ENCODE measurements around the gene TWIST2. TPM values are rescaled to one million over a fixed set of nuclear protein-coding genes. Genes with fewer than 3 reads are reported as not detected.

Gene TWIST2
- polyA plus RNA-seq, 3 donors: 0.43 to 0.49 (median 0.43) TPM

DNA sequence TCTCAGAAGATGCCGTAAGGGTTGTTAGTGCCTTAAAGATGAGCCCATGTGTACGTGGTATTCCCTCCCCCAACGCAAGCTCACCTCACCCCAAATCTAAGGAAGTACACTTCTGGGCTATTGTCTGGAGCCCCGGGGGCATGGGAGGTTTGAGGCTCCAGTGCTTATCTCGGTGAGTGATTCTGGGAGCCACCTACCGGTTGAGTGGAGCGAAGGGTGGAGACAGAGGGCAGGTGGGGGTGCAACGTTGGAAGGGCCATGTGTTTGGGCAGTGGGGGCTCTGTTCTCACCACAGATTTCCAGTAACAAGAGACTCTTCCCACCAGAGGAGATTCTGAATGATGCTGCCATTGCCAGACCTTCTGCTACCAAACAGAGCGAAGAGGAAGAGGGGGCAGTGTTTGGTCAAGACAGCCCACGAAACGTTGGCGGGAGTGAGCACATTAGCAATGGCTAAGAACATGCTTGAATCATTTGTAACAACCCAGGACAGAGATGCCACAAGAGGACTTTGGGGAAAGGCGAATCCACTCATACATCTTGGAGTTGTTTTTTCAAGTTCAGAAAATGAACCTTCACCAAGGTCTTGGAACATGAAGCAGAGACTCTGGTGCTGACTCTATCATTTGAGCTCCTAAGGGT is 38.7 kb downstream of the TWIST2 start:
- peaks cover 5 to 20% (median 8%) of the 10 kb centered on the region in 3 donors for H3K27me3 Mint-ChIP-seq (ENCODE audit: low read depth in 3 of 3)
- H3K4me3 ChIP-seq (replicated peaks in 1 of 3; ENCODE audit: low read depth in 2 of 3, low read length in 3 of 3): no peak overlapping the region
- intact Hi-C loops (cut with micrococcal nuclease): no loop called here
- H3K4me1 Mint-ChIP-seq: no peaks in the 10 kb centered on the region
- H3K9me3 Mint-ChIP-seq: no peaks in the 10 kb centered on the region
- H3K36me3 ChIP-seq (replicated peaks in 1 of 2; ENCODE audit: control insufficient read depth in 1 of 2, insufficient read depth in 2 of 2, low read length in 2 of 2): no peaks in the 10 kb centered on the region
- no peak overlapping the region for H3K27ac ChIP-seq (ENCODE audit: low read depth in 1 of 2, low read length in 2 of 2)
- no peaks in the 10 kb centered on the region for H3K9me3 ChIP-seq (replicated peaks in 1 of 2; ENCODE audit: control insufficient read depth in 1 of 2, insufficient read depth in 1 of 2, low read length in 2 of 2)
- H3K9ac ChIP-seq (ENCODE audit: insufficient read depth, low read length, poor library complexity, severe bottlenecking): no peak overlapping the region
- 93% methylated on average over 5 of the region's 13 CpGs for WGBS (ENCODE audit: insufficient coverage)
- H4K20me1 ChIP-seq (ENCODE audit: insufficient read depth, low read length): no peaks in the 10 kb centered on the region
- no peaks in the 10 kb centered on the region for H3K79me2 ChIP-seq (ENCODE audit: insufficient read depth, low read length)
- H2AFZ ChIP-seq (ENCODE audit: insufficient read depth, low read depth, low read length, poor library complexity, severe bottlenecking): no peak overlapping the region
- TF ChIP-seq, protein P1, sequence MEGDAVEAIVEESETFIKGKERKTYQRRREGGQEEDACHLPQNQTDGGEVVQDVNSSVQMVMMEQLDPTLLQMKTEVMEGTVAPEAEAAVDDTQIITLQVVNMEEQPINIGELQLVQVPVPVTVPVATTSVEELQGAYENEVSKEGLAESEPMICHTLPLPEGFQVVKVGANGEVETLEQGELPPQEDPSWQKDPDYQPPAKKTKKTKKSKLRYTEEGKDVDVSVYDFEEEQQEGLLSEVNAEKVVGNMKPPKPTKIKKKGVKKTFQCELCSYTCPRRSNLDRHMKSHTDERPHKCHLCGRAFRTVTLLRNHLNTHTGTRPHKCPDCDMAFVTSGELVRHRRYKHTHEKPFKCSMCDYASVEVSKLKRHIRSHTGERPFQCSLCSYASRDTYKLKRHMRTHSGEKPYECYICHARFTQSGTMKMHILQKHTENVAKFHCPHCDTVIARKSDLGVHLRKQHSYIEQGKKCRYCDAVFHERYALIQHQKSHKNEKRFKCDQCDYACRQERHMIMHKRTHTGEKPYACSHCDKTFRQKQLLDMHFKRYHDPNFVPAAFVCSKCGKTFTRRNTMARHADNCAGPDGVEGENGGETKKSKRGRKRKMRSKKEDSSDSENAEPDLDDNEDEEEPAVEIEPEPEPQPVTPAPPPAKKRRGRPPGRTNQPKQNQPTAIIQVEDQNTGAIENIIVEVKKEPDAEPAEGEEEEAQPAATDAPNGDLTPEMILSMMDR (IDR thresholded peaks at IDR 0.05): no peak
- H3K36me3 Mint-ChIP-seq: no peaks in the 10 kb centered on the region
- DNase-seq: no peak
- H3K27me3 ChIP-seq (ENCODE audit: control insufficient read depth in 2 of 2, insufficient read depth in 2 of 2, low read length in 2 of 2): peaks cover 0 to 2% of the 10 kb centered on the region in 2 donors
- H3K27ac Mint-ChIP-seq: no peak overlapping the region
- no peak overlapping the region for H3K4me2 ChIP-seq (replicated peaks; ENCODE audit: extremely low read depth, low read length, poor library complexity, severe bottlenecking)
- H3K4me3 Mint-ChIP-seq: no peak overlapping the region
- H3K4me1 ChIP-seq (ENCODE audit: control insufficient read depth in 1 of 2, insufficient read depth in 2 of 2, low read length in 2 of 2): no peaks in the 10 kb centered on the region

DNA sequence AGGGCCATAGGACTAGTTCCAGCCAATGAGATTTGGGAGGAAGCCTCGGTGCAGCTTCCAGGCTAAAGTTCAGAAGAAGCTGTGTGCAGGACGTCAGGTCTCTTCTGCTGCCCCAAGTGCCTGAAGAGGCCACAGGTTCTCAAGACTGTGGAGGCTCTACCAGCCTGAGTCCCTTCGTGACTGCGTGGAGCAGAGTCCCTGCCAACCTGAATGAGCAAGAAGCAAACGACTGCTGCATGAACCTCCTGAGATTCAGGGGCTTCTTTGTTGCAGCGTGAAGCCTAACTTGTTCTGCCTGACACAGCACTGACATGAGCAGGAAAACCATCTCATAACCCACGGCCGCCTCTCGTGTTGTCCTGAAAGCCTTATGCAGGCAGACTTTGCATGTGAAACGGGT is 39.7 kb downstream of the TWIST2 start:
- Histone ChIP-seq H3K79me2 (ENCODE audit: insufficient read depth, low read length) (no peaks in the 10 kb centered on the region), H2AFZ (ENCODE audit: insufficient read depth, low read depth, low read length, poor library complexity, severe bottlenecking) (no peak overlapping the region), H3K9ac (ENCODE audit: insufficient read depth, low read length, poor library complexity, severe bottlenecking) (no peak overlapping the region), H3K4me1 (ENCODE audit: control insufficient read depth in 1 of 2, insufficient read depth in 2 of 2, low read length in 2 of 2) (no peaks in the 10 kb centered on the region), H3K27me3 (ENCODE audit: control insufficient read depth in 2 of 2, insufficient read depth in 2 of 2, low read length in 2 of 2) (peaks cover 0 to 2% of the 10 kb centered on the region in 2 donors), H3K27ac (ENCODE audit: low read depth in 1 of 2, low read length in 2 of 2) (no peak overlapping the region), H3K36me3 (replicated peaks in 1 of 2; ENCODE audit: control insufficient read depth in 1 of 2, insufficient read depth in 2 of 2, low read length in 2 of 2) (no peaks in the 10 kb centered on the region), H4K20me1 (ENCODE audit: insufficient read depth, low read length) (no peaks in the 10 kb centered on the region), H3K4me2 (replicated peaks; ENCODE audit: extremely low read depth, low read length, poor library complexity, severe bottlenecking) (no peak overlapping the region), H3K4me3 (replicated peaks in 1 of 3; ENCODE audit: low read depth in 2 of 3, low read length in 3 of 3) (no peak overlapping the region), H3K9me3 (replicated peaks in 1 of 2; ENCODE audit: control insufficient read depth in 1 of 2, insufficient read depth in 1 of 2, low read length in 2 of 2) (no peaks in the 10 kb centered on the region)
- Mint-ChIP-seq H3K4me1 (no peaks in the 10 kb centered on the region), H3K9me3 (peaks cover 0 to 1% (median 0%) of the 10 kb centered on the region in 7 donors), H3K27me3 (ENCODE audit: low read depth in 3 of 3) (peaks cover 8 to 14% (median 13%) of the 10 kb centered on the region in 3 donors), H3K27ac (no peak overlapping the region), H3K36me3 (no peaks in the 10 kb centered on the region), H3K4me3 (no peak overlapping the region)
- TF ChIP-seq, protein P1 (IDR thresholded peaks at IDR 0.05): no peak
- intact Hi-C loops (cut with micrococcal nuclease): no loop called here
- WGBS (ENCODE audit: insufficient coverage): 94% methylated on average over 7 of the region's 10 CpGs
- DNase-seq: no peak

Measured in CD14-positive monocyte (primary cell).